ENCODE measurements around the gene COX6A1. TPM values are rescaled to one million over a fixed set of nuclear protein-coding genes. Genes with fewer than 3 reads are reported as not detected.

The COX6A1 gene
- total RNA-seq (2014; rRNA removed; shearing (Covaris generic)): 847 and 1,113 TPM in 2 replicates
- polyA plus RNA-seq (2014; cell fraction: nucleus; rRNA removed): 904 and 1,666 TPM in 2 replicates

GRCh38 chr12:120437735-120438494 is at the start of gene COX6A1:
Gene COX6A1 (plus strand): TSS chr12:120438113. CDS start chr12:120438127, 14 bp downstream.
- peak; percentile 99 for DNase-seq (ENCODE audit: extremely low read depth, low read depth)

- no peak for DNase-seq (ENCODE audit: extremely low read depth, low read depth)
Measured at GRCh38 chr12:120388691-120389481, 49.0 kb upstream of the COX6A1 start.

GRCh38 chr12:120390540-120391120 is 47.3 kb upstream of the COX6A1 start:
- no peak for DNase-seq (ENCODE audit: extremely low read depth, low read depth)

- DNase-seq (ENCODE audit: extremely low read depth, low read depth): no peak
Measured at GRCh38 chr12:120394483-120395367, 43.2 kb upstream of the COX6A1 start.

GRCh38 chr12:120397824-120398540 is 39.9 kb upstream of the COX6A1 start:
- DNase-seq (ENCODE audit: extremely low read depth, low read depth): no peak

GRCh38 chr12:120399531-120399930 is 38.4 kb upstream of the COX6A1 start:
- DNase-seq (ENCODE audit: extremely low read depth, low read depth): no peak

- no peak for DNase-seq (ENCODE audit: extremely low read depth, low read depth)
Measured at GRCh38 chr12:120402217-120402616, 35.7 kb upstream of the COX6A1 start.

- no peak for DNase-seq (ENCODE audit: extremely low read depth, low read depth)
Measured at GRCh38 chr12:120403869-120404268, 34.0 kb upstream of the COX6A1 start.

GRCh38 chr12:120404271-120404670 is 33.6 kb upstream of the COX6A1 start:
- DNase-seq (ENCODE audit: extremely low read depth, low read depth): no peak

- DNase-seq (ENCODE audit: extremely low read depth, low read depth): no peak
Measured at GRCh38 chr12:120406069-120406468, 31.8 kb upstream of the COX6A1 start.

GRCh38 chr12:120406553-120406952 is 31.4 kb upstream of the COX6A1 start:
- no peak for DNase-seq (ENCODE audit: extremely low read depth, low read depth)

- DNase-seq (ENCODE audit: extremely low read depth, low read depth): no peak
Measured at GRCh38 chr12:120408771-120409170, 29.1 kb upstream of the COX6A1 start.

GRCh38 chr12:120412421-120412820 is 25.5 kb upstream of the COX6A1 start:
- DNase-seq (ENCODE audit: extremely low read depth, low read depth): no peak

GRCh38 chr12:120413901-120414695 is 23.8 kb upstream of the COX6A1 start:
- no peak for DNase-seq (ENCODE audit: extremely low read depth, low read depth)

- DNase-seq (ENCODE audit: extremely low read depth, low read depth): no peak
Measured at GRCh38 chr12:120416490-120417216, 21.3 kb upstream of the COX6A1 start.

- DNase-seq (ENCODE audit: extremely low read depth, low read depth): no peak
Measured at GRCh38 chr12:120417917-120418580, 19.9 kb upstream of the COX6A1 start.

- no peak for DNase-seq (ENCODE audit: extremely low read depth, low read depth)
Measured at GRCh38 chr12:120421701-120422100, 16.2 kb upstream of the COX6A1 start.
